H9 (cell line): ENCODE results near the gene SYNPO2. TPM values are rescaled to one million over a fixed set of nuclear protein-coding genes. Genes with fewer than 3 reads are reported as not detected.

Source experiments
- DNase-seq: peaks from one replicate; pipeline ENCODE4 v3.0.0-alpha.2; 2017
- H2AFZ ChIP-seq: one replicate; pipeline ENCODE4 v1.6.1; 2013; ENCODE audit warnings: mild to moderate bottlenecking, low read length, control low read depth, moderate library complexity
- H2AK5ac ChIP-seq: 2 replicates; pipeline ENCODE4 v1.6.1; 2013; ENCODE audit warnings: low read length, control low read depth, mixed read lengths; ENCODE audit not compliant: insufficient read length
- H2BK120ac ChIP-seq: one replicate; pipeline ENCODE4 v1.6.1; 2013; ENCODE audit warnings: low read depth, mild to moderate bottlenecking, low read length, control low read depth, inconsistent platforms; ENCODE audit not compliant: poor library complexity, severe bottlenecking
- H2BK12ac ChIP-seq: 2 replicates; pipeline ENCODE4 v1.6.1; 2013; ENCODE audit warnings: low read length, control low read depth, mixed read lengths, low read depth; ENCODE audit not compliant: insufficient read length
- H2BK15ac ChIP-seq: 2 replicates; pipeline ENCODE4 v1.6.1; 2013; ENCODE audit warnings: low read depth, low read length, control low read depth
- H2BK20ac ChIP-seq: one replicate; pipeline ENCODE4 v1.6.1; 2013; ENCODE audit warnings: low read depth, mild to moderate bottlenecking, low read length, control low read depth, inconsistent platforms; ENCODE audit not compliant: poor library complexity, severe bottlenecking
- H2BK5ac ChIP-seq: 2 replicates; pipeline ENCODE4 v1.6.1; 2013; ENCODE audit warnings: low read length, control low read depth, mixed read lengths; ENCODE audit not compliant: insufficient read length
- H3K14ac ChIP-seq: 2 replicates; pipeline ENCODE4 v1.6.1; 2013; ENCODE audit warnings: low read length, control low read depth; ENCODE audit not compliant: insufficient read depth
- H3K18ac ChIP-seq: 2 replicates; pipeline ENCODE4 v1.6.1; 2013; ENCODE audit warnings: low read depth, mild to moderate bottlenecking, mixed read lengths, low read length, control low read depth; ENCODE audit not compliant: insufficient read length
- H3K23ac ChIP-seq: 2 replicates; pipeline ENCODE4 v1.6.1; 2013; ENCODE audit warnings: low read length, control low read depth, mixed read lengths, low read depth; ENCODE audit not compliant: insufficient read length
- H3K23me2 ChIP-seq: 2 replicates; pipeline ENCODE4 v1.6.1; 2013; ENCODE audit warnings: low read depth, mild to moderate bottlenecking, mixed read lengths, low read length, control low read depth; ENCODE audit not compliant: insufficient read length, poor library complexity, severe bottlenecking
- H3K27ac ChIP-seq: 2 replicates; pipeline ENCODE4 v1.5.1; 2013; ENCODE audit warnings: low read length, control low read depth, mixed read lengths, low read depth; ENCODE audit not compliant: insufficient read length
- H3K27me3 ChIP-seq: 2 replicates; pipeline ENCODE4 v1.6.1; 2013; ENCODE audit warnings: low read length, control low read depth, inconsistent platforms; ENCODE audit not compliant: insufficient read depth
- H3K4ac ChIP-seq: 2 replicates; pipeline ENCODE4 v1.6.1; 2013; ENCODE audit warnings: low read depth, mild to moderate bottlenecking, control low read depth, inconsistent platforms, low read length, moderate library complexity
- H3K4me1 ChIP-seq: 2 replicates; pipeline ENCODE4 v1.6.1; 2013; ENCODE audit warnings: low read length, control low read depth, inconsistent platforms; ENCODE audit not compliant: insufficient read depth
- H3K4me2 ChIP-seq: 2 replicates; pipeline ENCODE4 v1.6.1; 2013; ENCODE audit warnings: low read length, control low read depth, mixed read lengths; ENCODE audit not compliant: insufficient read length, insufficient read depth
- H3K56ac ChIP-seq: 2 replicates; pipeline ENCODE4 v1.6.1; 2013; ENCODE audit warnings: low read depth, mild to moderate bottlenecking, mixed read lengths, low read length, control low read depth; ENCODE audit not compliant: insufficient read length
- H3K79me1 ChIP-seq: 2 replicates; pipeline ENCODE4 v1.6.1; 2013; ENCODE audit warnings: low read depth, mild to moderate bottlenecking, moderate library complexity, low read length, control low read depth, inconsistent platforms; ENCODE audit not compliant: insufficient read depth, poor library complexity, severe bottlenecking
- H3K79me2 ChIP-seq: 2 replicates; pipeline ENCODE4 v1.6.1; 2013; ENCODE audit warnings: low read length, control low read depth, inconsistent platforms; ENCODE audit not compliant: insufficient read depth
- H3K9ac ChIP-seq: 2 replicates; pipeline ENCODE4 v1.6.1; 2013; ENCODE audit warnings: low read length, control low read depth, mixed read lengths; ENCODE audit not compliant: insufficient read length; ENCODE audit errors: extremely low read depth
- H3K9me3 ChIP-seq: one replicate; pipeline ENCODE4 v1.6.1; 2013; ENCODE audit warnings: low read depth, low read length, inconsistent platforms; ENCODE audit not compliant: control insufficient read depth
- H3T11ph ChIP-seq: one replicate; pipeline ENCODE4 v1.6.1; 2013; ENCODE audit warnings: mild to moderate bottlenecking, low read length, control low read depth, inconsistent platforms
- H4K20me1 ChIP-seq: one replicate; pipeline ENCODE4 v1.6.1; 2013; ENCODE audit not compliant: control insufficient read depth, insufficient read length, insufficient read depth
- H4K5ac ChIP-seq: 2 replicates; pipeline ENCODE4 v1.6.1; 2013; ENCODE audit warnings: low read depth, mild to moderate bottlenecking, mixed read lengths, low read length, control low read depth; ENCODE audit not compliant: insufficient read length
- H4K8ac ChIP-seq: replicated peaks from 2 replicates; pipeline ENCODE4 v1.6.1; 2013; ENCODE audit warnings: low read length, control low read depth, mixed read lengths, low read depth; ENCODE audit not compliant: insufficient read length
- H4K91ac ChIP-seq: 2 replicates; pipeline ENCODE4 v1.6.1; 2013; ENCODE audit warnings: low read depth, mild to moderate bottlenecking, moderate library complexity, mixed read lengths, low read length, control low read depth; ENCODE audit not compliant: insufficient read length
- H3K27ac Mint-ChIP-seq, 3 experiments: 2 replicates in 2 of 3; 3 replicates in 1 of 3; pipeline ENCODE4 v1.8.0; 2020 to 2021; ENCODE audit warnings: mixed read lengths in 3 of 3, mild to moderate bottlenecking in 1 of 3, moderate library complexity in 1 of 3
- H3K27me3 Mint-ChIP-seq: 2 replicates; pipeline ENCODE4 v1.8.0; 2021; ENCODE audit warnings: low read depth, mild to moderate bottlenecking, moderate library complexity, mixed read lengths
- H3K36me3 Mint-ChIP-seq, 3 experiments: 2 replicates in 2 of 3; 3 replicates in 1 of 3; pipeline ENCODE4 v1.8.0; 2020 to 2021; ENCODE audit warnings: low read depth in 3 of 3, mixed read lengths in 3 of 3; ENCODE audit not compliant: insufficient read depth in 1 of 3
- H3K4me1 Mint-ChIP-seq, 2 experiments: 2 replicates each; pipeline ENCODE4 v1.8.0; 2020; ENCODE audit warnings: mixed read lengths in 2 of 2
- H3K4me3 Mint-ChIP-seq, 2 experiments: 2 replicates in 1 of 2; 3 replicates in 1 of 2; pipeline ENCODE4 v1.8.0; 2020 to 2021; ENCODE audit warnings: mild to moderate bottlenecking in 2 of 2, mixed read lengths in 2 of 2, moderate library complexity in 1 of 2
- H3K9me3 Mint-ChIP-seq, 2 experiments: 2 replicates in 1 of 2; 3 replicates in 1 of 2; pipeline ENCODE4 v1.8.0; 2020; ENCODE audit warnings: mild to moderate bottlenecking in 2 of 2, mixed read lengths in 2 of 2, moderate library complexity in 1 of 2
- CTCF ChIP-seq: fragments of 200-600 bp; sonication (generic); conservative IDR thresholded peaks from 3 replicates; pipeline ENCODE4 v1.8.0; 2021; ENCODE audit warnings: antibody characterized with exemption, mild to moderate bottlenecking
- WGBS: extraction: QIAGEN DNeasy Blood & Tissue Kit; methylation state at CpG from one replicate; pipeline ENCODE4 v1.1.7; 2013; ENCODE audit warnings: missing lambda C conversion rate, low lambda C conversion rate, mixed read lengths; ENCODE audit not compliant: insufficient read length; ENCODE audit errors: extremely low coverage; 5-methylcytosine and 5-hydroxymethylcytosine counted together
- total RNA-seq: library from RNA; stranded (reverse); gene quantifications from 2 replicates; pipeline ENCODE4 v1.2.1, GENCODE V29; 2021

Gene SYNPO2
- total RNA-seq, 1 experiment from 2014 or later = 1.1 TPM

DNA sequence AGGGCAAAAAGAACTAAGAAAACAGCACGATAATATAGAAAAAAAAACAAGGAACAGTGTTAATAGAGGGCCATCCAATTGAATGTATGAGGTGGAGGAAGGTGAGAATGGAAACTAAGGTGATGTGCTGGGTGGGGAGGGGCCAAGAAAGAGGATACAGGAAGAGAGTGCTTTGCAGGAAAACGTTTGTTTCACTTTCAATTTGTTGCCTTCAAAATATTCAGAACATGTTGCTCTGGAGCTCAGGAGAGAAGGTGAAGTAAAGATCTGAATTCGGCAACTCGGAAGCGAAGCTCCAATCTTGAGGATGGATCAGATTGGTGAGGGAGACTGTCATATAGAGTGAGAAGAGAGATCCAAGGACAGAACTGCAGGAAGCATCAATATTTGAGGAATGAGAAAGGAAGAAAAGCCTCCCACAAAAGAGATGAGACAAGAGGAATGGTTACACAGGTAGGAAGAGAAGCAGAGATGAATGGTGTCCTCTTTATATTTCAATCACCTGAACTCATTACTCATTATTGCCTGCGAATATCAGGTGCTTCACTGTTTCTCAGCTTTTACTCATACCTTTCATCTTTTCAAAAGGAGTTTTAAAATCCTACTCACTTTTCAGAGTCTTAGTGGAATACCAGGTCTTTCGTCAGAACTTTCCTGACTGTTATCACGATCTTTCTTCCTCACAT is 38.0 kb upstream of the SYNPO2 start:
- Histone ChIP-seq H2BK120ac (peak overlapping the region; percentile 57), H3K23me2 (peaks cover 3% of the 10 kb centered on the region), H3K23ac (no peak overlapping the region), H3K4ac (no peak overlapping the region), H2BK20ac (no peak overlapping the region), H3K14ac (no peak overlapping the region), H4K8ac (no peak overlapping the region), H2BK5ac (peak overlapping the region; percentile 57), H3K9ac (peak overlapping the region; percentile 67), H3K4me2 (peak overlapping the region; percentile 98), H4K5ac (no peak overlapping the region), H3K18ac (peak overlapping the region; percentile 61), H4K20me1 (no peaks in the 10 kb centered on the region), H3K9me3 (no peaks in the 10 kb centered on the region), H2AK5ac (no peak overlapping the region), H3K27me3 (no peaks in the 10 kb centered on the region), H3K79me1 (no peaks in the 10 kb centered on the region), H3K4me1 (peaks cover 9% of the 10 kb centered on the region; the same call in 1 of the 2 replicates), H2BK12ac (no peak overlapping the region), H3K27ac (peak overlapping the region; percentile 98), H2AFZ (no peak overlapping the region), H3K56ac (no peak overlapping the region), H4K91ac (no peak overlapping the region), H2BK15ac (no peak overlapping the region), H3T11ph (peak overlapping the region; percentile 25), H3K79me2 (no peaks in the 10 kb centered on the region; the same call in 1 of the 2 replicates)
- DNase-seq = peak; percentile 52
- Mint-ChIP-seq H3K4me3 (peak overlapping the region; percentile 77 to 89), H3K27me3 (no peaks in the 10 kb centered on the region), H3K36me3 (no peaks in the 10 kb centered on the region), H3K9me3 (no peaks in the 10 kb centered on the region), H3K27ac (peak overlapping the region; percentile 93 to 98 (median 98)), H3K4me1 (peaks cover 55 to 57% of the 10 kb centered on the region in 2 experiments)
- no peak for TF ChIP-seq CTCF
- no CpG with 5 or more reads among the region's 8 CpGs for WGBS
